Activated CD4-positive, alpha-beta T cell treated with anti-CD3 and anti-CD28 coated beads, Interleukin-2, amount 50 U/mL, for 4 hours (primary cell): ENCODE measurements around the gene SLC38A3.
A peak's percentile ranks its signal among the peaks of the same experiment; 100 is the strongest.
"Not testable (repeated sequence)": the region's sequence is repeated elsewhere in the genome, so short reads cannot be mapped to it uniquely, and the experiment has no call there.

ENCODE experiments used
- DNase-seq, 2 experiments: peaks; one replicate each; pipeline ENCODE4 v3.0.0-alpha.2; 2020

Gene SLC38A3

GRCh38 chr3:50192689-50193141 lies 12.4 kb upstream of the SLC38A3 start:
- peak; percentile 82 to 88 for DNase-seq

- DNase-seq: no peak
These were observed 11.8 kb upstream of the SLC38A3 start for GRCh38 chr3:50193286-50193685.

- DNase-seq: no peak
These were observed 11.3 kb upstream of the SLC38A3 start for GRCh38 chr3:50193746-50194127.

- DNase-seq: peak; percentile 91 to 92
These were observed 10.8 kb upstream of the SLC38A3 start for GRCh38 chr3:50194128-50194902.

GRCh38 chr3:50194903-50195500 lies 10.1 kb upstream of the SLC38A3 start:
- DNase-seq: peak; percentile 26 to 28

- DNase-seq: no peak
These were observed 9.4 kb upstream of the SLC38A3 start for GRCh38 chr3:50195501-50196252.

GRCh38 chr3:50196253-50196801 lies 8.7 kb upstream of the SLC38A3 start:
- no peak for DNase-seq

- no peak for DNase-seq
These were observed 3.3 kb upstream of the SLC38A3 start for GRCh38 chr3:50201573-50202315.

GRCh38 chr3:50202353-50203112 lies 2.5 kb upstream of the SLC38A3 start:
- DNase-seq: no peak

GRCh38 chr3:50203113-50203808 lies 1.8 kb upstream of the SLC38A3 start:
- DNase-seq: no peak

GRCh38 chr3:50203809-50204803 lies 965 bp upstream of the SLC38A3 start:
- DNase-seq: no peak

- no peak for DNase-seq
These were observed 574 bp downstream of the SLC38A3 start for GRCh38 chr3:50205413-50206276.

GRCh38 chr3:50207359-50208042 lies 2.4 kb downstream of the SLC38A3 start:
- no peak for DNase-seq

- no peak for DNase-seq
These were observed 3.7 kb downstream of the SLC38A3 start for GRCh38 chr3:50208677-50209344.

- no peak for DNase-seq
These were observed 5.1 kb downstream of the SLC38A3 start for GRCh38 chr3:50210176-50210509.

GRCh38 chr3:50210510-50211367 lies 5.7 kb downstream of the SLC38A3 start:
- no peak for DNase-seq

- DNase-seq: not testable (repeated sequence)
These were observed 6.3 kb downstream of the SLC38A3 start for GRCh38 chr3:50211368-50211717.
